Measurements from ENCODE around the gene ASB11.

DNA sequence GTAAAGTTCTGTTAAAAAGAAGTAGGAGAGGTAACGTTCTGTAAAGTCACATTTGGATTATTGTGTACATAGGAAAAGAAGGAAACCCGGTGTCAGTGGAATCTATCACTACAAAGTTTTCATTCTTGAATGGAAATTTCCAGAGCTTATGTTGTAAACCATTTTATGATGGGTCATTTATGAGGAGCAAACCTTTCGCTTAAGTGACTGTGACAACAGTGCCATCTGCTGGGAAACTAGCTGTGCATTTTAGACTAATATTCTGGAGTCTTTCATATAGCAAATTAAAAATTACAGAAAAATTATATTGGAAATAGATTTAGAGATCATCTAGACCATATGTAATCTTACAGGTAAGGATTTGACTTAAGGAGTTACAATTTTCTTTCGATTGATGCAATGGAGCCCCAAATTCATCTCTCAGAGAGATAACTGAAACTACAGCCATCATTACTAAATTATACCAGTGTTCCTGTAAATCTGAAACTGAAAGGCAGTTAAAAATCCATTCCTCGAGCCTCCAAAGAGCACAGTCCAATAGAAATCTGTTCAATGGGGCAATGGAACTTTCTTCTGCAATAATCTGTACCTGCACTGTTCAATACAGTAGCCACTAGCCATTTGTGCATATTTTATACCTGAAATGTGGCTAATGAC is 72.4 kb downstream of the ASB11 start:
- no peak for TF ChIP-seq GABPA (IDR thresholded peaks at IDR 0.05; ENCODE audit: low read depth)
- TF ChIP-seq, protein P1, sequence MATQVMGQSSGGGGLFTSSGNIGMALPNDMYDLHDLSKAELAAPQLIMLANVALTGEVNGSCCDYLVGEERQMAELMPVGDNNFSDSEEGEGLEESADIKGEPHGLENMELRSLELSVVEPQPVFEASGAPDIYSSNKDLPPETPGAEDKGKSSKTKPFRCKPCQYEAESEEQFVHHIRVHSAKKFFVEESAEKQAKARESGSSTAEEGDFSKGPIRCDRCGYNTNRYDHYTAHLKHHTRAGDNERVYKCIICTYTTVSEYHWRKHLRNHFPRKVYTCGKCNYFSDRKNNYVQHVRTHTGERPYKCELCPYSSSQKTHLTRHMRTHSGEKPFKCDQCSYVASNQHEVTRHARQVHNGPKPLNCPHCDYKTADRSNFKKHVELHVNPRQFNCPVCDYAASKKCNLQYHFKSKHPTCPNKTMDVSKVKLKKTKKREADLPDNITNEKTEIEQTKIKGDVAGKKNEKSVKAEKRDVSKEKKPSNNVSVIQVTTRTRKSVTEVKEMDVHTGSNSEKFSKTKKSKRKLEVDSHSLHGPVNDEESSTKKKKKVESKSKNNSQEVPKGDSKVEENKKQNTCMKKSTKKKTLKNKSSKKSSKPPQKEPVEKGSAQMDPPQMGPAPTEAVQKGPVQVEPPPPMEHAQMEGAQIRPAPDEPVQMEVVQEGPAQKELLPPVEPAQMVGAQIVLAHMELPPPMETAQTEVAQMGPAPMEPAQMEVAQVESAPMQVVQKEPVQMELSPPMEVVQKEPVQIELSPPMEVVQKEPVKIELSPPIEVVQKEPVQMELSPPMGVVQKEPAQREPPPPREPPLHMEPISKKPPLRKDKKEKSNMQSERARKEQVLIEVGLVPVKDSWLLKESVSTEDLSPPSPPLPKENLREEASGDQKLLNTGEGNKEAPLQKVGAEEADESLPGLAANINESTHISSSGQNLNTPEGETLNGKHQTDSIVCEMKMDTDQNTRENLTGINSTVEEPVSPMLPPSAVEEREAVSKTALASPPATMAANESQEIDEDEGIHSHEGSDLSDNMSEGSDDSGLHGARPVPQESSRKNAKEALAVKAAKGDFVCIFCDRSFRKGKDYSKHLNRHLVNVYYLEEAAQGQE (IDR thresholded peaks at IDR 0.05; ENCODE audit: insufficient replicate concordance, low read depth), result no peak
- TF ChIP-seq, protein P2, sequence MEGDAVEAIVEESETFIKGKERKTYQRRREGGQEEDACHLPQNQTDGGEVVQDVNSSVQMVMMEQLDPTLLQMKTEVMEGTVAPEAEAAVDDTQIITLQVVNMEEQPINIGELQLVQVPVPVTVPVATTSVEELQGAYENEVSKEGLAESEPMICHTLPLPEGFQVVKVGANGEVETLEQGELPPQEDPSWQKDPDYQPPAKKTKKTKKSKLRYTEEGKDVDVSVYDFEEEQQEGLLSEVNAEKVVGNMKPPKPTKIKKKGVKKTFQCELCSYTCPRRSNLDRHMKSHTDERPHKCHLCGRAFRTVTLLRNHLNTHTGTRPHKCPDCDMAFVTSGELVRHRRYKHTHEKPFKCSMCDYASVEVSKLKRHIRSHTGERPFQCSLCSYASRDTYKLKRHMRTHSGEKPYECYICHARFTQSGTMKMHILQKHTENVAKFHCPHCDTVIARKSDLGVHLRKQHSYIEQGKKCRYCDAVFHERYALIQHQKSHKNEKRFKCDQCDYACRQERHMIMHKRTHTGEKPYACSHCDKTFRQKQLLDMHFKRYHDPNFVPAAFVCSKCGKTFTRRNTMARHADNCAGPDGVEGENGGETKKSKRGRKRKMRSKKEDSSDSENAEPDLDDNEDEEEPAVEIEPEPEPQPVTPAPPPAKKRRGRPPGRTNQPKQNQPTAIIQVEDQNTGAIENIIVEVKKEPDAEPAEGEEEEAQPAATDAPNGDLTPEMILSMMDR (IDR thresholded peaks at IDR 0.05; ENCODE audit: insufficient read depth, low read length), result peak; percentile 1
